ENCODE measurements around the gene ABHD12.
A peak's percentile ranks its signal among the peaks of the same experiment; 100 is the strongest.

ABHD12 gene

GRCh38 chr20:25390538-25391528, at the start of gene ABHD12:
TSS of gene ABHD12 (minus strand) at chr20:25390835. CDS start at chr20:25390703, 132 bp downstream.
- no peak for FAIRE-seq
- DNase-seq (ENCODE audit: insufficient read length, low spot score) = peak; percentile 57
- TF ChIP-seq CTCF (IDR thresholded peaks at IDR 0.05; ENCODE audit: insufficient read depth, missing control alignments) = no peak

GRCh38 chr20:25439328-25439727, 48.7 kb upstream of the ABHD12 start:
- DNase-seq (ENCODE audit: insufficient read length, low spot score) (no peak), FAIRE-seq (no peak)
- TF ChIP-seq CTCF (IDR thresholded peaks at IDR 0.05; ENCODE audit: insufficient read depth, missing control alignments) = no peak

- no peak for FAIRE-seq
- no peak for DNase-seq (ENCODE audit: insufficient read length, low spot score)
- TF ChIP-seq CTCF (IDR thresholded peaks at IDR 0.05; ENCODE audit: insufficient read depth, missing control alignments) = no peak
These were observed 46.5 kb upstream of the ABHD12 start for GRCh38 chr20:25437153-25437581.

GRCh38 chr20:25424536-25424935, 33.9 kb upstream of the ABHD12 start:
- TF ChIP-seq CTCF (IDR thresholded peaks at IDR 0.05; ENCODE audit: insufficient read depth, missing control alignments) = no peak
- no peak for FAIRE-seq

GRCh38 chr20:25422032-25422431, 31.4 kb upstream of the ABHD12 start:
- TF ChIP-seq CTCF (IDR thresholded peaks at IDR 0.05; ENCODE audit: insufficient read depth, missing control alignments) = no peak

More at GRCh38 chr20:25424536-25424935, 33.9 kb upstream of the ABHD12 start:
- DNase-seq (ENCODE audit: insufficient read length, low spot score) = no peak

DNA sequence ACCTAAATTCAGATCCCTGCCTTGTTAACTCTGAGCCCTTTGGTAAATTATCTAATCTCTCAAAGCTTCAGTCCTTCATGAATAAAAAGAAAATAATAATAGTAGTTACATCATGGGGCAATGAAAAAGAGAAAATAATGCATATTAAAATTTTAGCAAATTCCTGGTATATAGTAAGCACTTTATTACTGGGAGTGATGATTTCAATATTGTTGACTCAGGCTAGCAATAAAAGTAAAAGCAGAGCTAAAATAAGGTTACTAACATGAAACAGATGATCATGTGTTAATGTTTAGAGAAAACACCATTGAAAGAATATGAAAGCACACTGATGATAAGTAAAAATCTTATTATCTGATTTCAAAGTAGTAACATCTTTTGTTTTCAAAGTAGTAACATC, 30.5 kb upstream of the ABHD12 start:
- no peak for TF ChIP-seq CTCF (IDR thresholded peaks at IDR 0.05; ENCODE audit: insufficient read depth, missing control alignments)
- FAIRE-seq (no peak), DNase-seq (ENCODE audit: insufficient read length, low spot score) (no peak)

More at GRCh38 chr20:25422032-25422431, 31.4 kb upstream of the ABHD12 start:
- DNase-seq (ENCODE audit: insufficient read length, low spot score) (no peak), FAIRE-seq (no peak)

GRCh38 chr20:25418776-25419175, 28.1 kb upstream of the ABHD12 start:
- DNase-seq (ENCODE audit: insufficient read length, low spot score) (no peak), FAIRE-seq (no peak)
- TF ChIP-seq CTCF (IDR thresholded peaks at IDR 0.05; ENCODE audit: insufficient read depth, missing control alignments) = no peak
